GM08714 (cell line): Measurements from ENCODE around the gene BTBD6.
"Not testable (repeated sequence)": the region's sequence is repeated elsewhere in the genome, so short reads cannot be mapped to it uniquely, and the experiment has no call there.

Experiments used
- H3K4me3 ChIP-seq: fragments of 200-500 bp; sonication (Bioruptor generic); 2 replicates; pipeline ENCODE4 v1.5.1; 2014; ENCODE audit warnings: mild to moderate bottlenecking, low read length, inconsistent platforms
- ZNF274 ChIP-seq: IDR thresholded peaks from 2 replicates; pipeline ENCODE4 v1.6.1; 2012; ENCODE audit warnings: mild to moderate bottlenecking, low read depth, low read length

BTBD6 gene

DNA sequence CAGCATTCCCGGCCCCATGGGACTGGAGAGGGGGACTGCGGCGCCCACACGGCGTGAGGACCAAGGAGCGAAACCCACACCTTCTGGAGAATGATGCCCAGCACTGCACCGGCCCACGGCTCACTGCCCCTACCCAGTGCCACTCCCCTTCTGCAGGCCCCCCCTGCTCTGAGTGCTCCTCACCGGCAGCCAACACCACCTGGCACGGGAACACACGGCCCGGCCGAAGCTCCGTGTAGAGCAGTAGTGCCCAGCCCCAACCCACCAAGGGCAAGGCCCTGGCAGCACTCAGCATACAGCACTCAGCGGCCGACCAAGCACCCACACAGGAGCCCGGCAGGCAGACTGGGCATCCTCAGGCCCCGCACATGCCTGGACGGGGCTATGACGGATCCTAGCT lies 13.4 kb downstream of the BTBD6 start:
- TF ChIP-seq ZNF274: no peak
- H3K4me3 ChIP-seq: no peak overlapping the region

DNA sequence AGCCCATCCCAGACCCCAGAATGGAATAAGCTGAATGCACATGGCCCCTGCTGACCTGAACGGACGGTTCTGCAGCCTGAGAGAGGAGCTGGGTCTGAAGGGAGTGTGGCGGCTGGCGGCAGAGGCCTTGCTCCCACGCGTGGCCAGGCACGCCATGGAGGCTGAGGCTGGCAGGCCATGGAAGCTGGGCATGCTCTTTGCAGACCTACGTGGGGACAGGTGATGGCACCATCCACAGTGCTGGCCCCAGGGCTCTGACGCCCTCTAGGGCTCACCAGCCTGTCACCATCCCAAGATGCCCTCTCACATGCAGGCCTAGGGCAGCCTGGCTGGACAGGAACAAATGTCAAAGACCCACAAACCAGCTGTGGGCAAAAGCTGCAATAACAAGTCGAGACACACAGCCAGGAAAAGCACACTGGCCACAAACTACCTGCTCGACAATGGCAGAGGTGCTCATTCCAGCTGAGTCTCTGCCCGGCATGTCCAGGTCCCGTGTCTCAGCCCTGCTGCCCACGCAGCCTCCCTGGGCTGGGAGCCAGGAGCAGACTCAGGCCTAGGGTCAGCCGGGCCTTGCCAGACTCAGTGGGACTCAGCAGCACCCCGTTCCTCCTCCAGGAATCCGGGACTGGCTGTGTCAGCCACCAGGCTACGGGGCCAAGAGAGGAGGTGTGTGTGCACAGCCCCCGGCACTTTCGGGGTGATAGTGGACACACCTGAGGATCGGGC lies 19.7 kb downstream of the BTBD6 start:
- TF ChIP-seq ZNF274: no peak
- H3K4me3 ChIP-seq: no peak overlapping the region

DNA sequence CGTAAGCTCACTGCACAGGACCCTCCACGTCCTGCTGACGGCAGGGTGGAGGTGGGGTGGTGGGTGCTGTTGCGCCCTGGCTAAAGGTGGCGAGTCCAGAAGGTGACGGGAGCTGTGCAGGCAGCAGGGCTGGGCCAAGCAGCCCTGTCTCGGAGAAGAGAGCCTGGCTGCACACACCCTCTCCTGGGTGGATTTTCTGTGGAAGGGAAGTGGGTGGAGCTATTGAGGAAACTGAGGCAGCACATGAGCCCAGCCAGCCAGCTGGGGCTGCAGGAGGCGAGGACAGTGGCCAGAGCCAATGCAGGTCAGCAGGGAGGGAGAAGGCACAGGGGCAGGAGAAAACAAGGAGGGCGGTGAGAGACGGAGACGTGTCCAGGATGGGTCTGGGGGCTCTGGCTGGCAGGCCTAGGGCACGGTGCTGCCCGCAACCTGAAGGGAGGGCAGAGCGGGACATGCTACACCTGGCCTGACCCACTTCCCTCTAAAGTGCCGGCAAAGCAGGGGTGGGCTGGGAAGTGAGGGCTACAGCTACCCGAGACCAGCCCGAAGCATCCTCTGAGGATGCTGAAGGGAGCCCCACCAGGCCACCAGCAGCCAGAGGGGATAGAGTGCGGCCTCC lies 20.5 kb downstream of the BTBD6 start:
- H3K4me3 ChIP-seq: no peak overlapping the region
- TF ChIP-seq ZNF274: no peak

DNA sequence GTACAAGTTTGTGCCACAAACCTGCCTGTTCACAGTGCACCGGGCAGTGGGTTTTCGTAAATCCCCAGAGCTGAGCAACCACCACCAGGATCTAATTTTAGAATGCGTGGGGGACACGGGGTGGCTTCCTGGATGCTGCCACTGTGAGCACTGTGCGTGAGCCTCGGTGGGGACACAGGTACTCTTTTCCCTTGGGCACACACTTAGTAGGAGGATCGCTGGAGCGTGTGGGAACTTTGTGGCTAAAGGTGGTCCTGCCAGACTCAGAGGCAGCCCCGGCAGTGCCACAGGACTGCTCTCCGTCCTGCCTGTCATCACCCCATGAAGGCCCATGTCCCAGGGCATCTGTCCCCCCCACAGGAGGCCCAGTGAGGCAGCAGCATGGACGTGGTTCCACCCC lies 21.1 kb downstream of the BTBD6 start:
- TF ChIP-seq ZNF274: no peak
- no peak overlapping the region for H3K4me3 ChIP-seq

DNA sequence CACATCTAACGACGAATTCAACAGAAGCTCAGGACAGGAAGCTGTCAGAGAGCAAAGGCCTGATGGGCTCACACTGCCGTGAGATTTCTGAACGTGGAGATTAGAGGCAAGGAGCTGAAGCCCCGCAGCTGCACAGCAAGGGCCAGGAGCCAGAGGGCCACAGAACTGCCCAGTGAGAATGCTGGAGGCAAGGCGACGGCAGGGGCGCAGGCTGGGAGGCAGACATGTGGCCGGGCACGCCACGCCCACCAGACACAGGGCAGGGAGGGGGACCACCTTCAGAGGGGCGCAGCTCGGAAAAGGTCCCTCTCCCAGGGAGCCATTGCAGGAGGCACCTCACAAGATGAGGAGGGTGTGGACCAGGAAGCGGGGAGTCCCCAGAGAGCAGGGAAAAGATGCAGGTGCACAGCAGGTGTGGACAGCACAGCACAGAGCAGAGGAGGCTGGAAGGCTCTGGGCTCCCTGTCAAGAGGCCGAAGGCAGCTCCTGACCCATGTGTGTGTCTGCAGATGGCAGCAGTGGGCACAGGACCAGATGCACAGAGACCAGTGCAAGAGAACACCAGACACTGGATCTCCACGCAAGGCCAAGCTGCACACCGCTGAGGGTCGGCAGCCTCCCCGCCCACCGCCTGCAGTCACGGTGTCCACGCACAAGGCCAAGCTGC lies 23.0 kb downstream of the BTBD6 start:
- H3K4me3 ChIP-seq: no peak overlapping the region
- no peak for TF ChIP-seq ZNF274

DNA sequence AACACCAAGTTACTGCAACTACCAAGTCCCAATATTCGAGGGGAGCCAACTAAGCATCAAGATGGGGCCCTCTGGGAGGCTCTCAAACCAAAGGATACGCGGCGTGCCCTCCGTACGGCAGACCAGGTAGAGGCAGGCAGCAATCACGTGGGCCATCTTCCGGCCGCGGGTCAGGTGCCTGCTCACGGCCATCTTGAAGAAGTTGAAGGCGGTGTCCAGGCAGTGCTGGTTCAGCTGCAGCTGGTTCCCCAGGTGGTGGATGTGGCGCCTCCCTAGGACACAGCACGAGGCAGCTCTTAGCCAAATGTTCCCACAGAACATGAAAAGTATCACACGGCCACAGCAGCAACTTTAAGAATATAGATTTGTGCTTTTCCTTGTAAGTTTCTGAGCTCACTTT lies 24.3 kb downstream of the BTBD6 start:
- no peak overlapping the region for H3K4me3 ChIP-seq
- no peak for TF ChIP-seq ZNF274

DNA sequence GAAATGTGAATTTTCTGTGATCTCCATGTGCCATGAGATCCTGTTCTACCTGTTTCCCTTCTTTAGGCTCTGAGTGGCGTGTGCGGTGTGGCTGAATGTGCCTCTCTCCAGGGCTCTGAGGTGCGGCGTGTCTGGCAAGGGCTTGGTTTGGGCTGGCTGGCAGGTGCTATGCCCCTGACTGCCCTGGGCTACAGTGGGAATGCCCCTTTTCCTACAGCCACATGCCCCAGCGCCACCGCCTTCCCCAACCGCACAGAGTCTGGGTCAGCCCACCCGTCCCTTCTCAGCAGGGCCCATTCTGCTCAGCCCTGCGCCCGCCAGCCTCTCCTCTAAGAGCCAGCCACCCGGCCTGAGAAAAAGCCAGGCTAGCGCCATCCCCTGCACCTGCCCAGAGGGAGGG lies 24.7 kb downstream of the BTBD6 start:
- H3K4me3 ChIP-seq: no peak overlapping the region
- TF ChIP-seq ZNF274: no peak

DNA sequence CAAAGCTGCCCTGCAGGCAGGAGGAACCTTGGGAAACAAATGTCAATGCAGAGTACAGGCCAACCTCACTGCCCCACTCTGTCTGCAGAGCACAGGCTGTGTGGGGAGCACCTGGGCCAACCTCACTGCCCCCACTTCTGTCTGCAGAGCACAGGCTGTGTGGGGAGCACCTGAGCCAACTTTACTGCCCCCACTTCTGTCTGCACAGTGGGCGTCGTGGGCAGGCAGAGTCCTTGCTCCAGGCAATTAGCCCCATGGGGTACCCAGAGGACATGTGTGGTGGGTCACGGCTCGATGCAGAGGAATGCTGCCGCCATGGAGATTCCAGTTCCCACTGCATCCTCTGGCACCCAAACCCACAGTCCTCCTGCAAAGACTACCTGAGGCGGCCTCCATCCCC lies 26.3 kb downstream of the BTBD6 start:
- H3K4me3 ChIP-seq: no peak overlapping the region
- TF ChIP-seq ZNF274: no peak

DNA sequence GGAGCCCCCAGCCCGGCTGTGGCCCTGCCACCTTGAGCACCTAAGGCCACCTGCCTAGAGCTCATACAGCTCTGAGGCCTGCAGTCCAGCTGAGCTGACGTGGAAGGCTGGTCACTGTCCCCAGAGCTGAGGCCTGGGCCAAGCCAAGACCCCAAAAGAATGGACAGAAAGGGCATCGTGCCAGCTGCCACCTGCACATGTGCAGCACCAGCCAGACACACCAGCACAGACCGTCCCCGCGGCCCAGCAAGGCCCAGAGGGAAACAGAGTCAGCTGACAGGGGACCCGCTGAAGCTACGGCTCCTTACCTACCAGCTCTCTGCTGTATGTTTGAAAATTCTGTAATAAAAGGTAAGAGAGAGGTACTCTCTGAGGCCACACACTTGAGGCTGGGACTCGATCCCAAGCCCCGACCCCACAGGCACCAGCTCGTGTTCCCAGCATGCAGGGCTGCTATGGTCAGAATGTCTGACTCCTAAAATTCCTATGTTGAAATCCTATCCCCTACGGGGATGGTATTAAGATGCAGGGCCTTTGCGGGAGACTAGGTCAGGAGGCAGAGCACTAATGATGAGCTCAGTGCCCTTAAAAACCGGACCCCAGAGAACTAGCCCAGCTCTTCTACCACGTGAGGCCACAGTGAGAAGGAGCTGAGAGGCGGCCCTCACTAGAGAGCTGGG lies 27.1 kb downstream of the BTBD6 start:
- no peak for TF ChIP-seq ZNF274
- H3K4me3 ChIP-seq: no peak overlapping the region

DNA sequence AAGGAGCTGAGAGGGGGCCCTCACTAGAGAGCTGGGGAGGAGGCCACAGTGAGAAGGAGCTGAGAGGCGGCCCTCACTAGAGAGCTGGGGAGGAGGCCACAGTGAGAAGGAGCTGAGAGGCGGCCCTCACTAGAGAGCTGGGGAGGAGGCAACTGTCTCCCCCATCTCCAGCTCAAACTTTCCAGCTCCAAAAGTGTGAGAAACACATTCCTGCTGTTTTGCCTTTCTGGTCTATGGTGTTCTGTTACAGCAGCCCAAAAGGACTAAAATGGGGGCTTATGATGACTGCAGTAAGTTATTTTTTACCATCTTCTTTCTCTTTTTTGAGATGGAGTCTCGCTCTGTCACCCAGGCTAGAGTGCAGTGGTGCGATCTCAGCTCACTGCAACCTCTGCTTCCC lies 29.1 kb downstream of the BTBD6 start:
- H3K4me3 ChIP-seq: not testable (repeated sequence)

DNA sequence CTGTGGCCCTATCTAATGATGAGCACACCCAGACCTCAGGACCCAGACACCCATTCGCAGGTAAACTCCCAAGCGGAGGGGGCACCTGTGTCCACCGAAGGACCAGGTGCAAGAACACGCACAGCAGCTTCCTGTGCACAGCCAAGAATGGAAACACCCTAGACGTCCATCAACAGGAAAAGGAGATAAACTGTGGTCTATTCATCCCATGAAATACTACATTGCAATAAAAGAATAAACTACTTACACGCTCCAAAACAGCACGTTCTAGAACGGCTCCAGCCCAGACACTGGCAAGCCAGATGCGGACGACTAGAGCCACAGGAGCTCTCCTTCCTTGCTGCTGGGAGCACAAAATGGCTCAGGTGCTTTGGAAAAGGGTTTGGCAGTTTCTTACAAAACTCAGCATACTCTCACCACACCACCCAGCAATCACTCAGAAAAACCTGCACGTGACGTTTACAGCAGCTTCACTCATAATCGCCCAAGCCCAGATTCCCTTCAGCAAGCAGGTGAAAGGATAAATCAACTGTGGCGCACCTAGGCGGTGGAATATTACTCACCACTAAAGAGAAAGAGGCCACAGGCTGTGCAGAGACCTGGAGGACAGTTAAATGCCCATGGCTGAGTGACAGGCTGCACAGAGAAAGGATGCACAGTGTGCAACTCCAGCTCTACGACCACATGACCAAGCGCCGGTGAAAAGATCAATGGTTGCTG lies 31.5 kb downstream of the BTBD6 start:
- TF ChIP-seq ZNF274: no peak

DNA sequence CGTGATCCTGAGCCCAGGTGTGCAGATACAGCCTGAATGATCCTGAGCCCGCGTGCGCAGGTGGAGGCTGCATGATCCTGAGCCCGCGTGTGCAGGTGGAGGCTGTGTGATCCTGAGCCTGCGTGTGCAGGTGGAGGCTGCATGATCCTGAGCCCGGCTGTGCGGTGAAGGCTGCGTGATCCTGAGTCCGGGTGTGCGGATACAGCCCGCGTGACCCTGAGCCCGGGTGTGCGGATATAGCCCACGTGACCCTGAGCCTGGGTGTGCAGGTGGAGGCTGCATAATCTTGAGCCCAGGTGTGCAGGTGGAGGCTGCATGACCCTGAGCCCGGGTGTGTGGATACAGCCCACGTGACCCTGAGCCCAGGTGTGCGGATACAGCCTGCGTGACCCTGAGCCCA lies 32.2 kb downstream of the BTBD6 start:
- no peak for TF ChIP-seq ZNF274
- no peak overlapping the region for H3K4me3 ChIP-seq

More for the DNA sequence above, 31.5 kb downstream of the BTBD6 start:
- no peak overlapping the region for H3K4me3 ChIP-seq

DNA sequence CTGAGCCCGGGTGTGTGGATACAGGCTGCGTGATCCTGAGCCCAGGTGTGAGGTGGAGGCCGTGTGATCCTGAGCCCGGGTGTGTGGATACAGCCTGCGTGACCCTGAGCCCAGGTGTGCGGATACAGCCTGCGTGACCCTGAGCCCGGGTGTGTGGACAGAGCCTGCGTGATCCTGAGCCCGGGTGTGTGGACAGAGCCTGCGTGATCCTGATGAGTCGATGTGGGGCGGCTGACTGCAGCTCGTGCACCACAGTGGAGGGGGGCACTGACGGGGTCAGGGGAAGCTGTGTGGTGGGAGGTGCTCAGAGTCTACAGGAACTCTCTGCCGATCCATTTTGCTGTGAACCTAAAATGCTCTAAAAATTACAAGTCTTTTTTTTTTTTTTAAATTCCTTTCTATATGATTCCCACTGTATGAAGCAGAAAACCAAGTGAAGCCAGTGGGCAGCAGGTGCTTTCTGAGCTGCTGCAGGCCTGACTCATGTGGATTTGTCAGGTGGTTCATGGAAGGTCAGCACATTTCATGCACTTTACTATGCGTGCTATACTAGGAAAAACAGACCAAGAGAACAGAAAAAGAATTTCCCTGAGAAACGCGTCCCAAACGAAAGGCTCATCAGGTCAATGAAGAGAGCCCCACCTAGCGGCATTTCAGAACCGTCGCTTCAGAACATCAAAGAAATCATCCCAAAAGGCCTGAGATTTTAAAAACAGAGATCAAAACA lies 33.2 kb downstream of the BTBD6 start:
- no peak overlapping the region for H3K4me3 ChIP-seq
- no peak for TF ChIP-seq ZNF274
